OCI-LY3 (cell line): ENCODE measurements around the gene IRF6.
A peak's percentile ranks its signal among the peaks of the same experiment; 100 is the strongest.

Experiments used
- H2AFZ ChIP-seq: fragments of 200-600, 300-600 bp; shearing (Covaris generic); 2 replicates; pipeline ENCODE4 v1.6.0; 2014; ENCODE audit warnings: antibody characterized with exemption, low read depth, low read length
- H3K27ac ChIP-seq: fragments of 200-600, 300-600 bp; sonication (generic); 2 replicates; pipeline ENCODE4 v1.5.1; 2014; ENCODE audit warnings: mild to moderate bottlenecking, low read length, moderate library complexity, mixed read lengths
- H3K27me3 ChIP-seq: fragments of 200-600, 300-600 bp; sonication (generic); 2 replicates; pipeline ENCODE4 v1.6.1; 2014; ENCODE audit warnings: low read depth, low read length, mixed read lengths
- H3K36me3 ChIP-seq: fragments of 200-600, 300-600 bp; sonication (generic); replicated peaks from 2 replicates; pipeline ENCODE3; 2014; ENCODE audit warnings: low read depth, low read length, mixed read lengths
- H3K4me1 ChIP-seq: fragments of 300-600, 200-600 bp; sonication (generic); 2 replicates; pipeline ENCODE4 v1.6.1; 2014; ENCODE audit warnings: low read length, mixed read lengths
- H3K4me2 ChIP-seq: fragments of 200-600, 300-600 bp; sonication (generic); 2 replicates; pipeline ENCODE4 v1.6.1; 2014; ENCODE audit warnings: low read length, mixed read lengths
- H3K4me3 ChIP-seq: fragments of 300-600, 200-600 bp; sonication (generic); 2 replicates; pipeline ENCODE4 v1.5.1; 2014; ENCODE audit warnings: antibody characterized with exemption, mild to moderate bottlenecking, low read length, moderate library complexity
- H3K79me2 ChIP-seq: fragments of 300-600, 200-600 bp; shearing (Covaris generic); 2 replicates; pipeline ENCODE4 v1.6.1; 2014; ENCODE audit warnings: mild to moderate bottlenecking, low read length, mixed read lengths
- H3K9ac ChIP-seq: fragments of 300-600, 200-600 bp; shearing (Covaris generic); 2 replicates; pipeline ENCODE4 v1.6.0; 2014; ENCODE audit warnings: mild to moderate bottlenecking, low read length, moderate library complexity
- H3K9me3 ChIP-seq: fragments of 200-600, 300-600 bp; shearing (Covaris generic); 2 replicates; pipeline ENCODE4 v1.6.1; 2014; ENCODE audit warnings: low read length, mixed read lengths; ENCODE audit not compliant: insufficient read depth
- H4K20me1 ChIP-seq: fragments of 200-600, 300-600 bp; sonication (generic); 2 replicates; pipeline ENCODE4 v1.6.1; 2016; ENCODE audit warnings: low read length, mixed read lengths; ENCODE audit not compliant: insufficient read depth
- EZH2phosphoT487 ChIP-seq: fragments of 200-600 bp; shearing (Covaris generic); IDR thresholded peaks from 2 replicates; pipeline ENCODE4 v1.6.1; 2018; ENCODE audit warnings: antibody characterized with exemption, mixed run types, low read depth
- TF ChIP-seq, protein P1 (sequence below): fragments of 200-600, 300-600 bp; sonication (generic); IDR thresholded peaks from 2 replicates; pipeline ENCODE4 v1.5.1; 2014; ENCODE audit warnings: antibody characterized with exemption, low read length, low read depth

Gene IRF6

DNA sequence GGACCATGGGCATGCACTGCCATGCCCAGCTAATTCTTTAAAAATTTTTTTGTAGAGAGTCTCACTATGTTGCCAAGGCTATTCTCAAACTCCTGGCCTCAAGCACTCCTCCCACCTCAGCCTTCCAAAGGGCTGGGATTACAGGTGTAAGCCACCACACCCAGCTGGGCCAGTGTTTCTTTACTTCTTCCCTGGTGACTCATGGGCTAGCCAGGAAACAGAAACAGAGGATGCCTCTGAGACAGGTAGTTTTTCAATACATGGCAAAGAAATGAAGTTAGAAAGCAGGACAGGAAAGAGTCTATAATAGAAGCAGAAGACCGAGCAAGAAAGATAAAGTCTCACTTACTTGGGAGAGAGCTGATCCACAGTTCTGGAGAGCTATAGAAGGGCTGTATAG, 14.0 kb downstream of the IRF6 start:
- peaks cover 17% of the 10 kb centered on the region for H3K4me1 ChIP-seq
- no peak overlapping the region for H3K9ac ChIP-seq
- TF ChIP-seq, protein P1, sequence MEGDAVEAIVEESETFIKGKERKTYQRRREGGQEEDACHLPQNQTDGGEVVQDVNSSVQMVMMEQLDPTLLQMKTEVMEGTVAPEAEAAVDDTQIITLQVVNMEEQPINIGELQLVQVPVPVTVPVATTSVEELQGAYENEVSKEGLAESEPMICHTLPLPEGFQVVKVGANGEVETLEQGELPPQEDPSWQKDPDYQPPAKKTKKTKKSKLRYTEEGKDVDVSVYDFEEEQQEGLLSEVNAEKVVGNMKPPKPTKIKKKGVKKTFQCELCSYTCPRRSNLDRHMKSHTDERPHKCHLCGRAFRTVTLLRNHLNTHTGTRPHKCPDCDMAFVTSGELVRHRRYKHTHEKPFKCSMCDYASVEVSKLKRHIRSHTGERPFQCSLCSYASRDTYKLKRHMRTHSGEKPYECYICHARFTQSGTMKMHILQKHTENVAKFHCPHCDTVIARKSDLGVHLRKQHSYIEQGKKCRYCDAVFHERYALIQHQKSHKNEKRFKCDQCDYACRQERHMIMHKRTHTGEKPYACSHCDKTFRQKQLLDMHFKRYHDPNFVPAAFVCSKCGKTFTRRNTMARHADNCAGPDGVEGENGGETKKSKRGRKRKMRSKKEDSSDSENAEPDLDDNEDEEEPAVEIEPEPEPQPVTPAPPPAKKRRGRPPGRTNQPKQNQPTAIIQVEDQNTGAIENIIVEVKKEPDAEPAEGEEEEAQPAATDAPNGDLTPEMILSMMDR: no peak
- TF ChIP-seq EZH2phosphoT487: no peak
- no peaks in the 10 kb centered on the region for H3K79me2 ChIP-seq
- H2AFZ ChIP-seq: no peak overlapping the region
- peaks cover 11% of the 10 kb centered on the region; the same call in 1 of the 2 replicates for H3K27me3 ChIP-seq
- no peaks in the 10 kb centered on the region for H4K20me1 ChIP-seq
- no peak overlapping the region for H3K4me2 ChIP-seq
- H3K36me3 ChIP-seq: no peaks in the 10 kb centered on the region
- H3K4me3 ChIP-seq: no peak overlapping the region
- H3K27ac ChIP-seq: no peak overlapping the region
- H3K9me3 ChIP-seq: no peaks in the 10 kb centered on the region

DNA sequence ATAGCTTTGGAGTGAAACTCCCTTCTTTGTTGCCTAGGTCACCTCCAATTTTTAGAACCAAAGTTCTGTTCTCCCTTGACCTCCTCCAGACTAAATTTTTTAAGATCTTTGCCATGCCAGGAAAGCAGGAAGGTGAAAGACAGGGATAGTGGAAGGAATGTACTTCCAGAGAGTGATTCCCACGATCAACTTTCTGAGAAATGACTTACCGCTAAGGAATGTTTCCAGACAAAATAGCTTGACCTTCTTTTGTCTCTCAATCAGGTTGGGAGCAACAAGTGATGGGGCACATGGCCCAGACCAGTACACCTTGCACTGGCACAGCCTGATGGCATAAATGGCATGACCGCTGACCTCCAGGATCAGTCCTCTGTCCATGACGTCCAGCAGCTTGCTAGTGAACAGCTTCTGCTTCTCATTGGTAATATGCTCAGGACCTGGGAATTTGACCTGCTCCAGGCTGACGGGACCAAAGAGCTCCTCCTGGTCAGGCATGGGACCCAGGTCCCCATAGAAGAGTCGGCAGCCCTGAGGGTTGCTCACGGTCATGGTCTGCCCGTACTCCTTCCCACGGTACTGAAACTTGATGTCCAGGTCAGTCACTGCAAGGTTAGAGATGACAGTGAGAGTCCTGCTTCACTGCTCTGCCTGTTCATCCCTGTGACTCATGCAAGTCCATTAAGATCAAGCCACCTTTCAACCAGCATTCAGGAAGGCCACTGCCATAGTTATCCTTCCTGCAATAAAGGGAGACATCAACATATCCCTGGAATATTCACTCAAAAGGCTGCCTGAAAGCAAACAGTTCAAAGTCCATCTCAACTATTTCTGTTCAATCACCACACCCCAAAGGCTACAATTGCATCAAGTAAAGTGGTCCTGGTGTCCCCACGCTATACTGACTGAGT, 15.4 kb downstream of the IRF6 start:
- H3K36me3 ChIP-seq: no peaks in the 10 kb centered on the region
- H3K9ac ChIP-seq: no peak overlapping the region
- peaks cover 11% of the 10 kb centered on the region; the same call in 1 of the 2 replicates for H3K27me3 ChIP-seq
- H3K4me3 ChIP-seq: no peak overlapping the region
- no peak overlapping the region for H2AFZ ChIP-seq
- H3K4me2 ChIP-seq: no peak overlapping the region
- no peak for TF ChIP-seq EZH2phosphoT487
- TF ChIP-seq, protein P1: no peak
- H3K27ac ChIP-seq: no peak overlapping the region
- H3K9me3 ChIP-seq: no peaks in the 10 kb centered on the region
- no peaks in the 10 kb centered on the region for H3K79me2 ChIP-seq
- H3K4me1 ChIP-seq: peaks cover 17% of the 10 kb centered on the region
- H4K20me1 ChIP-seq: no peaks in the 10 kb centered on the region

DNA sequence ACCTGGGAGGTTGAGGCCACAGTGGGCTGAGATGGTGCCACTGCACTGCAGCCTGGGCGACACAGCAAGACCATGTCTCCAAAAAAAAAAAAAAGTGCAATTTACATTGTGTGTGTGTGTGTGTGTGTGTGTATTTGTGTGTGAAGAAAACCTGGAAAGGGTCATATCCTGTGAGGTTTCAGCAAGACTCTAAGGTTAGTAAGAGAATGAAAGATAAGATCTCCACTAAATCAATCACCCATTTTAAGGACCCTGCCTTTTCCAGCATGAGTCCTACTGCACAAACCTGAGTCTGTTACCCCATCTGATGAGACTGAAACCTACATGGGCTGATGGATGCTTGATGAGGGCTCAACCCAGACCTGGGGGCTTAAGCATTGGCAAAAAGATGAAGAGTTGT, 16.7 kb downstream of the IRF6 start:
- Histone ChIP-seq H3K27ac (no peak overlapping the region), H3K4me1 (peaks cover 23% of the 10 kb centered on the region), H3K9me3 (no peaks in the 10 kb centered on the region), H3K9ac (no peak overlapping the region), H3K79me2 (peaks cover under 1% of the 10 kb centered on the region; the same call in 1 of the 2 replicates), H3K27me3 (peaks cover 8% of the 10 kb centered on the region; the same call in 1 of the 2 replicates), H4K20me1 (no peaks in the 10 kb centered on the region), H2AFZ (no peak overlapping the region), H3K36me3 (no peaks in the 10 kb centered on the region), H3K4me2 (no peak overlapping the region), H3K4me3 (no peak overlapping the region)
- no peak for TF ChIP-seq EZH2phosphoT487
- TF ChIP-seq, protein P1: no peak

DNA sequence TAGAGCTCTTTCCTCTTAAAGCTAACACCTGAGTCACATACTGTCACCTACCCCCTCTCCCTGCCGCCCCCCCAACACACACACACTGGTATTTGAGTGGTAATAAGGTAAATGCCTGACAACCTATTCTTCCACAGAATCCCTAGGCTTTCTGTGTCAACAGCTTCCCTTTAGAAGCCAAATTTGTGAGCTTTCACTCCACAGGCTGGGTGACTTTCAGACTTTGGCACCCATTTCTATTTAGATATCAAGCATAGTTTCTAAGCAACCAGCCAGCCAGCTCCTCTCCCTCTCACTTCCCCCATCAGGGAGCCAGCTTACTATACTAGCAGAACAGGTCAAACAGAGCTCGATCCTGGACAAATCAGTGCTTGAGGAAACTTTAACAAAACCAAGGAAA, 18.4 kb downstream of the IRF6 start:
- H3K9ac ChIP-seq: no peak overlapping the region
- H3K4me1 ChIP-seq: peaks cover 30% of the 10 kb centered on the region
- no peaks in the 10 kb centered on the region for H3K9me3 ChIP-seq
- no peak for TF ChIP-seq EZH2phosphoT487
- TF ChIP-seq, protein P1: no peak
- peaks cover 17% of the 10 kb centered on the region for H3K79me2 ChIP-seq
- H3K4me2 ChIP-seq: peak overlapping the region; percentile 49
- H4K20me1 ChIP-seq: no peaks in the 10 kb centered on the region
- peak overlapping the region; percentile 41 for H2AFZ ChIP-seq
- peaks cover 7% of the 10 kb centered on the region for H3K36me3 ChIP-seq
- 0 out of 2 replicates have a peak overlapping the region, but pooled peaks have one; percentile 4 for H3K4me3 ChIP-seq
- H3K27ac ChIP-seq: no peak overlapping the region
- H3K27me3 ChIP-seq: peaks cover 6% of the 10 kb centered on the region; the same call in 1 of the 2 replicates
